ENCODE data around the gene OSBPL7. TPM values are rescaled to one million over a fixed set of nuclear protein-coding genes. Genes with fewer than 3 reads are reported as not detected.
A peak's percentile ranks its signal among the peaks of the same experiment; 100 is the strongest.

Gene OSBPL7
- total and polyA plus RNA-seq, 2 of the 4 experiments (the other 2 are of a cell fraction) = 5.2 to 14.5 TPM

DNA sequence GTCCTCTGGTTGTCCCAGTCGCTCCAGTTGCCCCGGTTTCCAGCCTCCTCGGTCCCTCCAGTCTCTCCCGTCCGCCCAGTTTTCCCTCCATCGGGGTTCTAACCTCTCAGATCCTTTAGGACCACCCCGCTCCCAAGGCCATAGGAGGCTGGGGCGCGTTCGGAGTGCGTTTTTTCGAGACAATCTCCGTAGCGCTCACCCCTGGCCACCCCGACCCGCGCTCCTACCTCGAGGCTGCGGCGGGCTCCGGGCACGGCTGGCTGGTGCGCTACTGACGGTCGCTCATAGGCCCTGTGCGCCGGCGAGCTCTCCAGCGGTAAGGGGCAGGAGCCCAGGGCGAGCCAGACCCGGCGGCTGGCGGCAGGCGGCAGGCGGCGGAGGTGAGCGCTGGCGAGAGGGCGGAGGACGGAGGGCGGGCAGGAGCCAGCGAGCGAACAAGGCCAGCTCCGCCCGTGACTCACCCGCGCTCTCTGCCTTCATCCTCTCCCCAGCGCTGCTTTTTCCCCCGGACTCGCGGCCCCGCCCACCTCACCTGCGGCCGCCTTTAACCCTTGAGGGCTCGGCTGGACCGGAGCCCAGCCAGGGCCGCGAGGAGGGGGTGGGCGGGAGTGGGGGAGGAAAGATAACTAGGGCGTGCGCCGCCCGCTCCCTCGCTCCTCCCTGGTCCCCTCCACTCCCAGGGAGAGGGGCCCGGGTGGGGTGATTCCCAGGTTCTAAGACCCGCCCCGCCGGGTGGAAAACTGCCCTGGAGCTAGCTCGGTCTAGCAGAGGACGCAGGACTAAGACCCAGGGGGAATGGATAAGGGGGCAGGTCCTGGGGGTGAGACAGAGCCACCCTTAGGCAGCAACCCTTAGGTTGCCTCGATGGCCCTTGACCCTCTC, 29.3 kb upstream of the OSBPL7 start, which contains the start of gene SP6:
TSS of gene SP6 (minus strand) at position 472 of the 882 bp plus-strand sequence. CDS start 2,734 bp downstream, outside the sequence.
- Histone ChIP-seq H3K4me1 (ENCODE audit: control insufficient read depth, insufficient read depth, low read length) (no peaks in the 10 kb centered on the region), H4K20me1 (ENCODE audit: insufficient read depth, low read length) (no peaks in the 10 kb centered on the region), H2BK20ac (ENCODE audit: low read depth, low read length) (no peak within 1 kb of the TSS), H2AK5ac (ENCODE audit: low read depth, low read length) (peak within 1 kb of the TSS; percentile 30; the same call in 1 of the 2 replicates), H3K14ac (replicated peaks; ENCODE audit: low read depth, low read length) (no peak within 1 kb of the TSS), H3K4me3 (ENCODE audit: insufficient read depth, low read depth, low read length) (no peak within 1 kb of the TSS), H2AFZ (replicated peaks; ENCODE audit: low read length, poor library complexity) (peak within 1 kb of the TSS; percentile 88), H2BK120ac (ENCODE audit: low read depth, low read length) (no peak within 1 kb of the TSS), H4K8ac (ENCODE audit: low read depth in 2 of 2, low read length in 2 of 2) (no peak within 1 kb of the TSS), H2AK9ac (replicated peaks; ENCODE audit: low read depth, low read length, poor library complexity) (peak within 1 kb of the TSS; percentile 62), H3K56ac (ENCODE audit: extremely low read depth, insufficient read depth, low read length) (no peak within 1 kb of the TSS), H3K9me3 (ENCODE audit: control insufficient read depth, insufficient read depth, low read length) (no peaks in the 10 kb centered on the region), H3K9ac (ENCODE audit: low read depth, low read length) (no peak within 1 kb of the TSS), H3K27me3 (ENCODE audit: control insufficient read depth, insufficient read depth, low read length) (peaks cover 91% of the 10 kb centered on the region), H3K27ac (ENCODE audit: insufficient read depth, low read length) (no peak within 1 kb of the TSS), H2BK5ac (ENCODE audit: low read depth, low read length, poor library complexity, severe bottlenecking) (no peak within 1 kb of the TSS), H3K4me2 (ENCODE audit: low read depth, low read length) (peak within 1 kb of the TSS; percentile 18; the same call in 1 of the 2 replicates), H3K79me1 (ENCODE audit: low read depth in 1 of 2, low read length in 2 of 2) (no peaks in the 10 kb centered on the region), H3K18ac (ENCODE audit: low read depth, low read length) (no peak within 1 kb of the TSS), H3K36me3 (ENCODE audit: control insufficient read depth, insufficient read depth, low read length) (no peaks in the 10 kb centered on the region), H3K4ac (ENCODE audit: low read depth, low read length) (no peak within 1 kb of the TSS; the same call in 1 of the 2 replicates), H4K91ac (ENCODE audit: insufficient read depth, low read depth, low read length) (no peak within 1 kb of the TSS), H3K23ac (ENCODE audit: low read depth, low read length) (no peak within 1 kb of the TSS), H2BK15ac (ENCODE audit: low read depth, low read length) (no peak within 1 kb of the TSS), H3K9me1 (ENCODE audit: insufficient read depth, low read length) (no peaks in the 10 kb centered on the region), H4K5ac (ENCODE audit: low read depth, low read length) (no peak within 1 kb of the TSS)
- dilution Hi-C loops (cut with HindIII; ENCODE audit: low sequenced_read_pairs, unreplicated experiment) (no loop called here), in situ Hi-C loops (cut with MboI; ENCODE audit: low sequenced_read_pairs) (no loop called here), intact Hi-C loops (cut with micrococcal nuclease) (no loop called here)
- POLR2A ChIA-PET (ENCODE audit: unreplicated experiment) = no interaction called here
- CTCF ChIA-PET = no interaction called here
- BruUV-seq (replicated peaks) = no TSS peak
- WGBS, 2 experiments (ENCODE audit: extremely low coverage in 2 of 2, insufficient read length in 1 of 2) = 13% methylated on average over 18 of the region's 71 CpGs; no CpG with 5 or more reads in 1 of the 2 experiments
- peak; percentile 91 for ATAC-seq (ENCODE audit: low read depth)
- DNase-seq = peak; percentile 51
- TF ChIP-seq RAD21 (IDR thresholded peaks at IDR 0.05; ENCODE audit: low read length) (0 out of 2 replicates have a peak, but pooled peaks have one; percentile 12), RCOR1 (IDR thresholded peaks at IDR 0.05; ENCODE audit: insufficient replicate concordance, low read length) (no peak), RFX5 (IDR thresholded peaks at IDR 0.05; ENCODE audit: low read depth, low read length) (no peak), CTCF (conservative IDR thresholded peaks at IDR 0.05; ENCODE audit: low read depth, low read length) (peak; percentile 29; the same call in 1 of the 2 replicates), MAFK (IDR thresholded peaks at IDR 0.05; ENCODE audit: low read depth, low read length) (no peak), MAZ (IDR thresholded peaks at IDR 0.05; ENCODE audit: borderline replicate concordance, low read depth, low read length) (no peak; the same call in 1 of the 2 replicates), SMC3 (IDR thresholded peaks at IDR 0.05; ENCODE audit: low read depth, low read length) (peak; percentile 17; the same call in 1 of the 2 replicates), BHLHE40 (IDR thresholded peaks at IDR 0.05; ENCODE audit: low read depth, low read length) (no peak), MXI1 (IDR thresholded peaks at IDR 0.05; ENCODE audit: borderline replicate concordance, low read depth, low read length) (no peak), CHD1 (IDR thresholded peaks at IDR 0.05; ENCODE audit: low read depth, low read length) (no peak), NFE2L2 (IDR thresholded peaks at IDR 0.05; ENCODE audit: low read depth, low read length) (no peak), CEBPB (IDR thresholded peaks at IDR 0.05; ENCODE audit: low read depth, low read length) (no peak)
- TF ChIP-seq, protein P1, sequence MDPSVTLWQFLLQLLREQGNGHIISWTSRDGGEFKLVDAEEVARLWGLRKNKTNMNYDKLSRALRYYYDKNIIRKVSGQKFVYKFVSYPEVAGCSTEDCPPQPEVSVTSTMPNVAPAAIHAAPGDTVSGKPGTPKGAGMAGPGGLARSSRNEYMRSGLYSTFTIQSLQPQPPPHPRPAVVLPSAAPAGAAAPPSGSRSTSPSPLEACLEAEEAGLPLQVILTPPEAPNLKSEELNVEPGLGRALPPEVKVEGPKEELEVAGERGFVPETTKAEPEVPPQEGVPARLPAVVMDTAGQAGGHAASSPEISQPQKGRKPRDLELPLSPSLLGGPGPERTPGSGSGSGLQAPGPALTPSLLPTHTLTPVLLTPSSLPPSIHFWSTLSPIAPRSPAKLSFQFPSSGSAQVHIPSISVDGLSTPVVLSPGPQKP (IDR thresholded peaks at IDR 0.05; ENCODE audit: borderline replicate concordance, low read depth, low read length) = no peak

Data from IMR-90 (cell line).